Ishikawa (cell line): ENCODE results near the gene PGLYRP2.

Experiments used
- CEBPB ChIP-seq: IDR thresholded peaks from 2 replicates; pipeline ENCODE4 v1.6.1; 2012
- CREB1 ChIP-seq: IDR thresholded peaks from 2 replicates; pipeline ENCODE4 v1.6.1; 2012; ENCODE audit warnings: low read depth
- EGR1 ChIP-seq: IDR thresholded peaks from 2 replicates; pipeline ENCODE4 v1.6.1; 2012
- EP300 ChIP-seq: IDR thresholded peaks from 2 replicates; pipeline ENCODE4 v1.6.1; 2012; ENCODE audit warnings: borderline replicate concordance
- FOXM1 ChIP-seq: IDR thresholded peaks from 2 replicates; pipeline ENCODE4 v1.6.1; 2012; ENCODE audit warnings: low read depth, borderline replicate concordance
- MAX ChIP-seq: IDR thresholded peaks from 2 replicates; pipeline ENCODE4 v1.6.1; 2012
- NFIC ChIP-seq: IDR thresholded peaks from 2 replicates; pipeline ENCODE4 v1.6.1; 2012
- RAD21 ChIP-seq: IDR thresholded peaks from 2 replicates; pipeline ENCODE4 v1.6.1; 2012; ENCODE audit warnings: low read depth
- REST ChIP-seq: IDR thresholded peaks from 2 replicates; pipeline ENCODE4 v1.6.1; 2012; ENCODE audit warnings: low read depth, mild to moderate bottlenecking
- TAF1 ChIP-seq: IDR thresholded peaks from 2 replicates; pipeline ENCODE4 v1.6.1; 2012; ENCODE audit warnings: low read depth, mild to moderate bottlenecking
- TCF12 ChIP-seq: IDR thresholded peaks from 2 replicates; pipeline ENCODE4 v1.6.1; 2012; ENCODE audit warnings: low read depth
- TEAD4 ChIP-seq: IDR thresholded peaks from 2 replicates; pipeline ENCODE4 v1.6.1; 2012
- USF1 ChIP-seq: IDR thresholded peaks from 2 replicates; pipeline ENCODE4 v1.6.1; 2012
- YY1 ChIP-seq: IDR thresholded peaks from 2 replicates; pipeline ENCODE4 v1.6.1; 2012; ENCODE audit warnings: low read depth
- ZBTB7A ChIP-seq: IDR thresholded peaks from 2 replicates; pipeline ENCODE4 v1.6.1; 2012; ENCODE audit warnings: low read depth

The PGLYRP2 gene

GRCh38 chr19:15463861-15464371 is 15.4 kb downstream of the PGLYRP2 start:
- no peak for TF ChIP-seq EP300
- TF ChIP-seq TAF1, result no peak

- no peak for TF ChIP-seq TCF12
These were observed 17.6 kb downstream of the PGLYRP2 start for GRCh38 chr19:15461694-15462093.

GRCh38 chr19:15457701-15458484 is 21.4 kb downstream of the PGLYRP2 start:
- no peak for TF ChIP-seq MAX
- TF ChIP-seq RAD21, result no peak
- TF ChIP-seq ZBTB7A, result no peak
- no peak for TF ChIP-seq CREB1
- TF ChIP-seq YY1, result no peak
- TF ChIP-seq USF1, result no peak
- no peak for TF ChIP-seq EP300
- no peak for TF ChIP-seq CEBPB
- no peak for TF ChIP-seq NFIC
- TF ChIP-seq EGR1, result no peak
- TF ChIP-seq FOXM1, result no peak
- no peak for TF ChIP-seq TEAD4
- no peak for TF ChIP-seq TCF12
- no peak for TF ChIP-seq TAF1
- TF ChIP-seq REST, result no peak

- TF ChIP-seq CREB1 (no peak), FOXM1 (no peak), TEAD4 (no peak), NFIC (no peak), RAD21 (no peak), TAF1 (no peak), USF1 (no peak), EGR1 (no peak), CEBPB (no peak), YY1 (no peak), REST (no peak), ZBTB7A (no peak), MAX (no peak; the same call in 1 of the 2 replicates), TCF12 (no peak), EP300 (no peak)
These were observed 22.2 kb downstream of the PGLYRP2 start for GRCh38 chr19:15456871-15457700.

GRCh38 chr19:15456441-15456840 is 22.9 kb downstream of the PGLYRP2 start:
- no peak for TF ChIP-seq MAX
- no peak for TF ChIP-seq TEAD4
- TF ChIP-seq YY1, result no peak
- no peak for TF ChIP-seq CREB1
- TF ChIP-seq USF1, result no peak
- TF ChIP-seq CEBPB, result no peak
- no peak for TF ChIP-seq NFIC
- TF ChIP-seq RAD21, result no peak
- TF ChIP-seq EP300, result no peak
- no peak for TF ChIP-seq FOXM1
- TF ChIP-seq REST, result no peak
